Measurements from ENCODE around the gene COL17A1.

Gene COL17A1

DNA sequence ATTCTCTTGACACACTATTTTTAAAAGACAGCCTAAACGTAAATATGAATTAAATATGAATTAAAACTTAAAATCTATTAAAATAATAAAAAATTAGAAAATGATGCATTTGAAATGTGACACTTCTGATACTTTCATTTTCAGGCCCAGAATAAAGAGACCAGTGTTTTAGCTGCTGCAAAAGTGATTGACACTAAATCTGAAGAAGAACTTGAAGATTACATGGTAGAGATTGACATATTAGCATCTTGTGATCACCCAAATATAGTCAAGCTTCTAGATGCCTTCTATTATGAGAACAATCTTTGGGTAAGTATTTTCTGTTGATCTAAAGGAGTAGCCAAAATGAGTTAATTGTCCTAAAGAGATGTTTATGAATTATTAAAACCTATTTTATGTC, 95.1 kb downstream of the COL17A1 start:
- no peak for DNase-seq (ENCODE audit: low read depth, low spot score)

- DNase-seq (ENCODE audit: low read depth, low spot score), result no peak
Observed at GRCh38 chr10:103990121-103990520, 95.6 kb downstream of the COL17A1 start.

- DNase-seq (ENCODE audit: low read depth, low spot score), result no peak
Observed at GRCh38 chr10:103986360-103986759, 99.3 kb downstream of the COL17A1 start.

DNA sequence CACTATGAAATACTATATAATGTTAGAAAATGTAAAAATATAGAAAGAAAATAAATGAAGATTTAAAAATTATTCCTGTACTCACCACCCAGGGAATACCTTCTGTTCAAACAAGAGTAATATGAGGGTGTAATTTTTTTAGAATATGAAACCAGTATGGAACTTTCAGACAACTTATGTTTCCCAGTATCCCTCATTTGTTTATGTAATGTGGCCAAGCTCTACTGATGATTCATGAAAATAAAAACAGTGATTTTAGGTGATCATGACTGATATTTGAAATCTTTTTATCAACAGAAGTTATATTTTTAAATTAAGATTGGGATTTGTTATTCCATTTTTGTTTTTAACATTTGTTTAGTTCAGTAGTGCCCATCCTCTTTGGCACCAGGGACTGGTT, 100.0 kb downstream of the COL17A1 start:
- DNase-seq (ENCODE audit: low read depth, low spot score), result no peak

DNA sequence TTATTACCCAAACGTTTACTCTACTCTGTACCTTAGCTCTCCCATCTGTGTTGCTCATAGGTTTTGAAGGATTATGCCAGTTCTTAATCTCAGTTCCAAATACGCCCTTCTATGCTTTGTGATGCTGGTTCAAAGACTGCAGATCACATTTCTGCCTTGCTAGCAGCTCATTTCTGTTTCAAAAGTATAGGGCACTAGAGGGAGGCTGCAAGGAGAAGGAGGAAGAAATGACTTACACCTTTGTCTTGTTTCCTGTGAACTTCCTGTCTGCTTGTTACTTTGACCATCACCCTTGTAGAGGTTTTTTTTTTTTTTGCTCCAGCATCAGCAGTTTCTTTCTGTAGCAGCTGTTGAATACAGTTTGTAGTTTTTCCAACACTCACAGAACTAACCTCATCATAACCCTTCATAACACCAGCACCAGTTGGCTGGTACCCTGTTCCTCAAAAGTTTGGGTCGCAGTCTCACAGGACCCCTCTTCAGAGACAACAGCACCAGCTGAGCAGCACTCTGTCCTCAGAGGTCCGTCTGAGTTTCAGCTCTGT, 102.2 kb downstream of the COL17A1 start:
- DNase-seq (ENCODE audit: low read depth, low spot score), result no peak

DNA sequence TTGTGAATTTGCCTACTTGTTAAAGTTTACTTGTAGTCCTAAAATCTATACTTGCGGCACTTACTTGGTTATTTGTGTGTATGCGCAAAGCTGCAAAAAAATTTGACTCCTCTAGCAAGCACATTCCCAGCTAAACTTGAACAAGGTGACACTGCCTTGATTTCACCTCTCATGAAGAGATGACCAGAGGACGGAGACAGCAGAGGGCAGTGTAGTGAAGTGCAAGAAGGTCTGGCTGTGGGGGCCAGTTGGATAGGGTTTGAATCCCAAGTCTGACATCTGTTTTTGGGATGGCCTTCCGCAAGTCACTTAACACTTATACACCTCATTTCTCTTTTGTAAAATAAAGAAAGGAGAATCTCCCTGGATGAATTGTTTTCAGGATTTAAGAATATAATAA, 103.0 kb downstream of the COL17A1 start:
- DNase-seq (ENCODE audit: low read depth, low spot score), result no peak
